HG02938 (cell line): ENCODE results near the gene AHRR.
A peak's percentile ranks its signal among the peaks of the same experiment; 100 is the strongest.
"Not testable (repeated sequence)": the region's sequence is repeated elsewhere in the genome, so short reads cannot be mapped to it uniquely, and the experiment has no call there.

ENCODE experiments used
- ATAC-seq: cut with Tn5 transposase; IDR thresholded peaks from one replicate; pipeline ENCODE4 v1.9.1; 2021; ENCODE audit warnings: mild to moderate bottlenecking, moderate library complexity; ENCODE audit not compliant: unreplicated experiment

AHRR gene

GRCh38 chr5:305050-305449, 16.5 kb upstream of the AHRR start:
- no peak for ATAC-seq

- ATAC-seq, result no peak
Observed at GRCh38 chr5:305459-305858, 16.1 kb upstream of the AHRR start.

- ATAC-seq, result no peak
Observed at GRCh38 chr5:306011-306805, 15.3 kb upstream of the AHRR start.

- no peak for ATAC-seq
Observed at GRCh38 chr5:307306-307705, 14.2 kb upstream of the AHRR start.

DNA sequence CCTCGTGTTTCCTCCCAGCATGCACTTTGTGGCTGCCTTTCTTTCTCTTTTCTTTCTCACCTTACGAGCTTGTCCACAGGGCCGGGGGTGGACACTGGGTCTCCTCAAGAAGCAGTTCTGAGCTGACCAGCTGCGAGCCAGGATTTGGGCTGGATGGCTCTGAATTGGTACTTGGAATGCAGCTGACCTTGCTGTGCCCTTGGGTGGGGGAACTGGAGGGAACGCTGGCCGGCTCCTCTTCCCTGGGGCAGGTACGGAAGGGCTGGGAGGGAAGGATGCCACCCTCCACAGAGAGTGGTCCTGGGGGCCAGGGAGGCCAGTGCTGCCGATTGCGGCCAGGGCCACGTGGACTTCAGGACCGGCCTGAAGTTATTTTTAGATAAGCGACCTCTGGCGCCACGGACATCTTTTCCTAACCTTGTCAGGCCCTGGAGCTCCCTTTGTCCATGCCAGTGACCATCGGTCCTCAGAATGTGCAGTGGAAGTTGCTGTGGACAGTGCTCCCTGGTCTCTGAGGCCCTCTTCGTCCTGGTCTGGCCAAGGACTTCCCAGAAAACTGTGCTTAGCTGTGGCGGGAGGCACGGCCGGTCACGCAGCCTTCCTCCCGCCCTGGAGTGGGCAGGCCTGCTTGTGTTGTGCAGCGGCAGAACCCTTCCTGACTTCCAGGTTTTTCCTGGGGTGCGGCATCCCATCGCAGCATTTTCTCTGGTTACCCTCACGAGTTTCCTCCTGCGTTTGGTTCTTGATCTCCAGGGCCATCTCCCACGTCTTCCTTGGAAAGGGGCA, 13.5 kb upstream of the AHRR start:
- ATAC-seq, result no peak

- ATAC-seq, result no peak
Observed at GRCh38 chr5:308672-309271, 12.7 kb upstream of the AHRR start.

GRCh38 chr5:309831-310230, 11.7 kb upstream of the AHRR start:
- not testable (repeated sequence) for ATAC-seq

DNA sequence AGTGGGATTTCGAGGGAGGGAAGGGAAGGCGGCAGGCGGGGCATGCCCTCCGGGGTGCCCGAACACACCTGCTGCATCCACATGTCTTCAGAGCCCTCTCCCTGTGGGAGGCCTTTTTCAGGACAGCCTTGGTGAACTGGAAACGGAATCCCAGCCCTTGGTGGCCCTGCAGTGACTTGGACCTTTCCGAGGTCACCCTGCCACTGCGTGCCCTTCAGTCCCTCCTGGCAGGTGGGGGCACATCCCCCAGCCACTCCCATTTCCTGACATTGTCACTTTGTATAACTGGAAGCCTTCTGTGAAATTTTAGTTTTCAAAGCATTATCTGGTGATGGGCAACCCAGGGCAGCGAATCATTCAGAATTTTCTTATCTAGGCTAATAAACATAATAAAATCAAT, 11.0 kb upstream of the AHRR start:
- no peak for ATAC-seq

- ATAC-seq, result no peak
Observed at GRCh38 chr5:310941-311434, 10.5 kb upstream of the AHRR start.

DNA sequence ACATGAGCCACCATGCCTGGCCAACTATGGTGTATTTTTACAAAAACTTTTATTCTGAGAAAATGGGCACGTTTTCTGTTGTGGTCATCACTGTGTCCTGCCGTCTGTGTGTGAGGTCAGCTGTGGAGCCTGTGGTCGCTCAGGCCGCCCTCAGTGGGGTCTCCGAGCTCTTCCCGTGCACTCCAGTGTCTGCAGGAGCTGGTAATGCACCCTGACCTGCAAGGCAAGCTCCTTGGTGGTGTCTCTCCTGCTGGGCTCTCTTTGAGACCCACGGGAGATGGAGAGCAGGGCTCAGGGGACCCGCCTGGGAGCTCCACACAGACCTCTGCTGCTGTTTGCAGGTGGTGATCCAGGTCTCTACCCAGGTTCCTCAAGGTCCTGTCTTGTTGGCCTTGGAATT, 9.6 kb upstream of the AHRR start:
- no peak for ATAC-seq

GRCh38 chr5:312845-313244, 8.7 kb upstream of the AHRR start:
- no peak for ATAC-seq

DNA sequence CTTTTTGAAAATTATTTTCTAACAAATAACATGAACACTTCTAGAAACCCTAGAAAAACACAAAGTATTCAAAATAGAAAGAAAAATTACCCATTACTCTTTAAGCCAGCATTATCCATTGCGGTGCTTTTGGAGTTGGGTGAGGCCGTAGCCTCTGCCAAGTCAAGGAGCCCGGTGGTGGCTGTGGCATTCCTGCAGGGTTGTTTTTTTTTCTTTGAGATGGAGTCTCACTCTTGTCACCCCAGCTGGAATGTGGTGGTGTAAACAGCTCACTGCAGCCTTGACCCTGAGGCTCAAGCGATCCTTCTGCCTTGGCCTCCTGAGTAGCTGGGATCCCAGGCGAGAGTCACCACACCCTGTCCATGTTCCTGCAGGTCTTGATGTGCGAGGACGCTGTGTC, 8.2 kb upstream of the AHRR start:
- ATAC-seq, result no peak

GRCh38 chr5:313806-314376, 7.6 kb upstream of the AHRR start:
- ATAC-seq, result no peak

DNA sequence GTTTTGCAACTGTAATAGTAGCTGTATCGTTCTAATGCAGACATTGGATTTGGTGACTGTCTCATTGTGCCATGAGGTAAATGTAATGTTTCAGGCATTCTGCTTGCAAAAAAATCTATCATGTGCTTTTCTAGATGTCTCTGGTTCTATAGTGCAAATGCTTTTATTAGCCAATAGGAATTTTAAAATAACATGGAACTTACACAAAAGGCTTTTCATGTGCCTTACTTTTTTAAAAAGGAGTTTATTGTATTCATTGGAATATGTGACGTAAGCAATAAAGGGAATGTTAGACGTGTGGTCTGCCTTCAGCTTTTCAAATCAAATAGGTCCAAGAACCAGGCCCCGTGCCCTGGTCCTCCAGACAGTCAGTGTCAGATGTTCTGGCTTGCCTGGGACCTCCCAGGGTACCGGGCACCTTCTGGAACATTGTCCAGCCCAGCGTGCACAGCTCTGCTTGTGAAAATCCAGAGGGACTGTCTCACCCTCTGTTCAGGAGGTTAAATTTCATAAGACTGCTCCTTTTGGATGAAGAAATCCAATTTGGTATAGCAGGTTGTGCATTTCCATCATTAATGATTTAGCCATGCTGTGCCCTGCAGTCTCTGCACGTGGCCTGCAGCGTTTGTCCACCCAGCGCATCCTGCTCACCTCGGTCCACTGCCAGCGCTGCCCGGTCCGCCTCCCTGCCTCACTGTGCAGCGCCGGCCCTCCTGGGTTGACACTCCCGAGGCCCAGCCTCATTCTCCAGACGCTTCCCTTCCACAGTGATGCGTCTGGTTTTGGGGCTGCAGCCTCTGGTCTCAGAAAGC, 6.6 kb upstream of the AHRR start:
- ATAC-seq, result no peak

- ATAC-seq, result no peak
Observed at GRCh38 chr5:315488-316209, 5.9 kb upstream of the AHRR start.

- peak; percentile 14 for ATAC-seq
Observed at GRCh38 chr5:316210-317085, 5.1 kb upstream of the AHRR start.

DNA sequence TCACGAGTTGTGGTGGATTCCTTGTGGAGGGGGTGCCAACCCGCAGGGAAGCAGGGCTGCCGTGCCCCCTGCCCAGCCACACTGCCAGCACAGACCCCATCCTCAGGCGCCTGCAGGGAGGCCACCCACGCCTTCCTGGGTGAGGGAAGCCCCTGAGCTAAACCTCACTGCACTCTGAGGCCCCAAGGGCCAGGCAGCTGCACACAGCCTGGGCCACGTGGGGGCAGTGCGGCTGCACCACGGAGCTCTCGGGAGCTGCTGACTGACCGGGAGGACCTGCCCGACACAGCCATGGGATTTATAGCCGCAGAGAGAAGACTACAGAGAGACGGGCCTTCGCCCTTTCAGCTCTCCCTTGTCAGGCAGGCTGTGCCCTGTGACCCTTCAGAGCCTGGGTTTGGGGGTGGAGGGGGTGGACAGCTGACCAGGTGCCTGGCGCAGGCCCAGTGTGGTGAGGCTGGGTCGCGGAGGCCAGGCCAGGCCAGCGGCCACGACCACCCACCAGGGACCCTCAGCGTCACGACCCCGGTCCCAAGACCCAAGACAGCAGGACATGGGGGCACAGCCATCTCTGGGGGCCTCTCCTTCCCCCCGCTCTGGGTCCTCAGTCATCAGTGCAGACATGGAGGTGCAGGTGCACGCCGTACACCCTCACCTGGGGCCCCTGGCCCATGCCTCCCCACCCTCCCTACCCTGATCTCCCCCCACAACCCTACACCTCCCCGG, 4.3 kb upstream of the AHRR start:
- ATAC-seq, result peak; percentile 57

- no peak for ATAC-seq
Observed at GRCh38 chr5:318341-318897, 3.1 kb upstream of the AHRR start.
